NB4 (cell line): Measurements from ENCODE around the gene NSMCE1.

Experiments used
- CTCF ChIP-seq: IDR thresholded peaks from one replicate; pipeline ENCODE4 v1.5.1; 2012; ENCODE audit warnings: low read depth, low read length
- POLR2A ChIP-seq: IDR thresholded peaks from 2 replicates; pipeline ENCODE4 v1.6.1; 2011; ENCODE audit warnings: mild to moderate bottlenecking; ENCODE audit not compliant: insufficient read length; ENCODE audit errors: extremely low read depth

GRCh38 chr16:27313422-27314160 lies 45.0 kb upstream of the NSMCE1 start, which contains the start of gene IL4R:
- TF ChIP-seq POLR2A (no peak), CTCF (no peak)
